HUES64 (cell line): ENCODE measurements around the gene NHSL2.

Experiments
- H3K27ac ChIP-seq: 2 replicates; pipeline ENCODE4 v1.7.0; 2013; ENCODE audit warnings: low read depth, low read length, inconsistent platforms
- H3K27me3 ChIP-seq: 2 replicates; pipeline ENCODE4 v1.6.1; 2013; ENCODE audit warnings: mild to moderate bottlenecking, low read length; ENCODE audit not compliant: insufficient read depth
- H3K36me3 ChIP-seq: 2 replicates; pipeline ENCODE4 v1.6.1; 2013; ENCODE audit warnings: mild to moderate bottlenecking, low read length; ENCODE audit not compliant: insufficient read depth
- H3K4me1 ChIP-seq: 2 replicates; pipeline ENCODE4 v1.6.1; 2013; ENCODE audit warnings: mild to moderate bottlenecking, low read length, moderate library complexity; ENCODE audit not compliant: insufficient read depth
- H3K4me3 ChIP-seq: 2 replicates; pipeline ENCODE4 v1.5.1; 2013; ENCODE audit warnings: mild to moderate bottlenecking, low read length, moderate library complexity
- H3K9ac ChIP-seq: 2 replicates; pipeline ENCODE4 v1.6.1; 2013; ENCODE audit warnings: mild to moderate bottlenecking, low read depth, low read length
- H3K9me3 ChIP-seq: 2 replicates; pipeline ENCODE4 v1.6.1; 2013; ENCODE audit warnings: low read depth, low read length; ENCODE audit not compliant: insufficient read depth
- WGBS: fragments of 150-250, 120-280 bp; methylation state at CpG from one replicate; pipeline ENCODE4 v1.1.7; 2013; ENCODE audit warnings: missing lambda C conversion rate; 5-methylcytosine and 5-hydroxymethylcytosine counted together

Gene NHSL2

GRCh38 chrX:72110876-72111708 lies 200.4 kb downstream of the NHSL2 start:
- Histone ChIP-seq H3K36me3 (no peaks in the 10 kb centered on the region), H3K4me1 (peaks cover 14% of the 10 kb centered on the region; the same call in 1 of the 2 replicates), H3K4me3 (no peak overlapping the region), H3K27ac (no peak overlapping the region), H3K9me3 (no peaks in the 10 kb centered on the region), H3K9ac (no peak overlapping the region), H3K27me3 (no peaks in the 10 kb centered on the region)
- WGBS = 91% methylated on average over 10 of the region's 11 CpGs

- H3K4me1 ChIP-seq = peaks cover 14% of the 10 kb centered on the region; the same call in 1 of the 2 replicates
- H3K9ac ChIP-seq = no peak overlapping the region
- H3K27ac ChIP-seq = no peak overlapping the region
- WGBS = 91% methylated on average over 5 of the region's 6 CpGs
- H3K36me3 ChIP-seq = no peaks in the 10 kb centered on the region
- no peak overlapping the region for H3K4me3 ChIP-seq
- H3K27me3 ChIP-seq = no peaks in the 10 kb centered on the region
- no peaks in the 10 kb centered on the region for H3K9me3 ChIP-seq
Observed at GRCh38 chrX:72113461-72113860, 202.8 kb downstream of the NHSL2 start.

- H3K9ac ChIP-seq = no peak overlapping the region
- no peaks in the 10 kb centered on the region for H3K9me3 ChIP-seq
- 76% methylated on average over 6 of the region's 6 CpGs for WGBS
- no peak overlapping the region for H3K4me3 ChIP-seq
- peaks cover 14% of the 10 kb centered on the region; the same call in 1 of the 2 replicates for H3K4me1 ChIP-seq
- no peaks in the 10 kb centered on the region for H3K36me3 ChIP-seq
- H3K27ac ChIP-seq = no peak overlapping the region
- H3K27me3 ChIP-seq = no peaks in the 10 kb centered on the region
Observed at GRCh38 chrX:72114306-72114705, 203.7 kb downstream of the NHSL2 start.

- Histone ChIP-seq H3K4me1 (peaks cover 14% of the 10 kb centered on the region; the same call in 1 of the 2 replicates), H3K9me3 (no peaks in the 10 kb centered on the region), H3K4me3 (no peak overlapping the region), H3K9ac (no peak overlapping the region), H3K27me3 (no peaks in the 10 kb centered on the region), H3K36me3 (no peaks in the 10 kb centered on the region), H3K27ac (no peak overlapping the region)
- WGBS = 93% methylated on average over 4 of the region's 4 CpGs
Observed at GRCh38 chrX:72114807-72115206, 204.2 kb downstream of the NHSL2 start.

GRCh38 chrX:72115380-72115779 lies 204.7 kb downstream of the NHSL2 start:
- WGBS = 46% methylated on average over 3 of the region's 7 CpGs

GRCh38 chrX:72117636-72118210 lies 207.1 kb downstream of the NHSL2 start:
- H3K4me3 ChIP-seq = no peak overlapping the region
- H3K27ac ChIP-seq = no peak overlapping the region
- no peak overlapping the region for H3K9ac ChIP-seq
- WGBS = no CpG with 5 or more reads among the region's 2 CpGs
- no peaks in the 10 kb centered on the region for H3K27me3 ChIP-seq
- H3K4me1 ChIP-seq = peaks cover 14% of the 10 kb centered on the region; the same call in 1 of the 2 replicates
- H3K36me3 ChIP-seq = no peaks in the 10 kb centered on the region
- H3K9me3 ChIP-seq = no peaks in the 10 kb centered on the region

More at GRCh38 chrX:72115380-72115779, 204.7 kb downstream of the NHSL2 start:
- H3K36me3 ChIP-seq = no peaks in the 10 kb centered on the region
- peaks cover 14% of the 10 kb centered on the region; the same call in 1 of the 2 replicates for H3K4me1 ChIP-seq
- H3K4me3 ChIP-seq = no peak overlapping the region
- no peak overlapping the region for H3K9ac ChIP-seq
- H3K27me3 ChIP-seq = no peaks in the 10 kb centered on the region
- H3K27ac ChIP-seq = no peak overlapping the region
- no peaks in the 10 kb centered on the region for H3K9me3 ChIP-seq

- Histone ChIP-seq H3K4me1 (peaks cover 18% of the 10 kb centered on the region), H3K9ac (no peak overlapping the region), H3K4me3 (no peak overlapping the region), H3K36me3 (no peaks in the 10 kb centered on the region), H3K9me3 (no peaks in the 10 kb centered on the region), H3K27ac (no peak overlapping the region), H3K27me3 (no peaks in the 10 kb centered on the region)
- 93% methylated on average over 6 of the region's 6 CpGs for WGBS
Observed at GRCh38 chrX:72120837-72121236, 210.2 kb downstream of the NHSL2 start.

- H3K4me1 ChIP-seq = peaks cover 21% of the 10 kb centered on the region
- no peaks in the 10 kb centered on the region for H3K9me3 ChIP-seq
- H3K9ac ChIP-seq = no peak overlapping the region
- H3K4me3 ChIP-seq = no peak overlapping the region
- no peaks in the 10 kb centered on the region for H3K36me3 ChIP-seq
- H3K27me3 ChIP-seq = no peaks in the 10 kb centered on the region
- H3K27ac ChIP-seq = no peak overlapping the region
- 76% methylated on average over 3 of the region's 3 CpGs for WGBS
Observed at GRCh38 chrX:72121383-72121782, 210.7 kb downstream of the NHSL2 start.

- Histone ChIP-seq H3K27me3 (no peaks in the 10 kb centered on the region; the same call in 1 of the 2 replicates), H3K9ac (0 out of 2 replicates have a peak overlapping the region, but pooled peaks have one; percentile 48), H3K9me3 (no peaks in the 10 kb centered on the region), H3K4me1 (peaks cover 25% of the 10 kb centered on the region), H3K27ac (peak overlapping the region; percentile 84; the same call in 1 of the 2 replicates), H3K4me3 (no peak overlapping the region), H3K36me3 (no peaks in the 10 kb centered on the region)
- 90% methylated on average over 6 of the region's 6 CpGs for WGBS
Observed at GRCh38 chrX:72122621-72123337, 212.1 kb downstream of the NHSL2 start.

- Histone ChIP-seq H3K9ac (peak overlapping the region; percentile 48), H3K4me3 (no peak overlapping the region), H3K27me3 (peaks cover 8% of the 10 kb centered on the region), H3K36me3 (no peaks in the 10 kb centered on the region), H3K4me1 (peaks cover 25% of the 10 kb centered on the region), H3K9me3 (no peaks in the 10 kb centered on the region), H3K27ac (peak overlapping the region; percentile 84)
- 69% methylated on average over 4 of the region's 11 CpGs for WGBS
Observed at GRCh38 chrX:72123471-72124185, 213.0 kb downstream of the NHSL2 start.
